Measurements from ENCODE around the gene TOP3B. TPM values are rescaled to one million over a fixed set of nuclear protein-coding genes. Genes with fewer than 3 reads are reported as not detected.
A peak's percentile ranks its signal among the peaks of the same experiment; 100 is the strongest.

TOP3B gene
- 10 to 100 TPM in 3 of 4 donors, 1 to 10 TPM in 1; 4.6 to 36.6 (median 23.4) TPM for total RNA-seq

DNA sequence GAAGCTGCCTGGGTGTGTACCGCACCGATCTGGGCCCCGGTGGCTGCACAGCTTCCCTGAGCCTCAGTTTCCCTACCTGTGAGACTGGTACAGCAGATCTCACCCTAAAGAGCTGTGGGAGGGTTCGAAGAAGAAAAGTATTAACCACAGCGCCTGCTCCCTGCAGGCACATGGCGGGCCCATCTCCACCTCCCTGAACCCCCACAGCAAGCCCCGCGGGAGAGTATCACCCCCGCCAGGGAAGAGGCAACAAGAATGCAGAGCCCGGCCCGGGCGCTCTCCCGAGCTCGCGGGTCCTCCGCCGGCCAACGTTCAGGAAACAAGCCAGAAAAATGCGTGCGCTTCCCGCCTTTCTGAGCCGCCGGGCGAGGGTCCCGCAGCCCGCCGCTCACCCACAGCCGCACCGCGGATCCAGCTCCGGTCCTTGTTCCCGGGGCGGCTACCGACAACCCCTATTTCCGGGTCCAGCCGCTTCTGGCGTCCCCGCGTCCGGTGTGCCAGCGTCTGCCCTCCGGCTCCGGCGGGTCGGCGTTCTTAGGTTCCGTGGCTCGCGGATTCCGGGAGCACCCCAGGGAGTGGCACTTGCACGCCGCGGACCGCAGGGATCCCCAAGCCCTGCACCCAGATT, at the start of gene TOP3B:
TOP3B (minus strand) TSS at position 450 of the 628 bp plus-strand sequence. CDS start 7,078 bp downstream, outside the sequence.
- peaks cover 10 to 30% (median 13%) of the 10 kb centered on the region in 3 donors for H3K4me1 ChIP-seq
- TF ChIP-seq, protein P1, sequence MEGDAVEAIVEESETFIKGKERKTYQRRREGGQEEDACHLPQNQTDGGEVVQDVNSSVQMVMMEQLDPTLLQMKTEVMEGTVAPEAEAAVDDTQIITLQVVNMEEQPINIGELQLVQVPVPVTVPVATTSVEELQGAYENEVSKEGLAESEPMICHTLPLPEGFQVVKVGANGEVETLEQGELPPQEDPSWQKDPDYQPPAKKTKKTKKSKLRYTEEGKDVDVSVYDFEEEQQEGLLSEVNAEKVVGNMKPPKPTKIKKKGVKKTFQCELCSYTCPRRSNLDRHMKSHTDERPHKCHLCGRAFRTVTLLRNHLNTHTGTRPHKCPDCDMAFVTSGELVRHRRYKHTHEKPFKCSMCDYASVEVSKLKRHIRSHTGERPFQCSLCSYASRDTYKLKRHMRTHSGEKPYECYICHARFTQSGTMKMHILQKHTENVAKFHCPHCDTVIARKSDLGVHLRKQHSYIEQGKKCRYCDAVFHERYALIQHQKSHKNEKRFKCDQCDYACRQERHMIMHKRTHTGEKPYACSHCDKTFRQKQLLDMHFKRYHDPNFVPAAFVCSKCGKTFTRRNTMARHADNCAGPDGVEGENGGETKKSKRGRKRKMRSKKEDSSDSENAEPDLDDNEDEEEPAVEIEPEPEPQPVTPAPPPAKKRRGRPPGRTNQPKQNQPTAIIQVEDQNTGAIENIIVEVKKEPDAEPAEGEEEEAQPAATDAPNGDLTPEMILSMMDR (IDR thresholded peaks at IDR 0.05): peak in 1 of 6 experiments; percentile 38
- TF ChIP-seq POLR2A (IDR thresholded peaks at IDR 0.05): peak in 1 of 4 donors; percentile 32
- intact Hi-C loops (cut with DNase I): no loop called here
- peak within 1 kb of the TSS; percentile 81 to 92 (median 89) for H3K27ac ChIP-seq
- peaks cover 0 to 12% (median 0%) of the 10 kb centered on the region in 3 donors for H3K36me3 ChIP-seq
- DNase-seq: peak; percentile 16
- no peaks in the 10 kb centered on the region for H3K9me3 ChIP-seq
- H3K27me3 ChIP-seq: no peaks in the 10 kb centered on the region
- 0 to 1% methylated on average over 3 to 12 of the region's 54 CpGs for WGBS, 2 donors
- H3K4me3 ChIP-seq: peak within 1 kb of the TSS; percentile 83 to 99 (median 96)

DNA sequence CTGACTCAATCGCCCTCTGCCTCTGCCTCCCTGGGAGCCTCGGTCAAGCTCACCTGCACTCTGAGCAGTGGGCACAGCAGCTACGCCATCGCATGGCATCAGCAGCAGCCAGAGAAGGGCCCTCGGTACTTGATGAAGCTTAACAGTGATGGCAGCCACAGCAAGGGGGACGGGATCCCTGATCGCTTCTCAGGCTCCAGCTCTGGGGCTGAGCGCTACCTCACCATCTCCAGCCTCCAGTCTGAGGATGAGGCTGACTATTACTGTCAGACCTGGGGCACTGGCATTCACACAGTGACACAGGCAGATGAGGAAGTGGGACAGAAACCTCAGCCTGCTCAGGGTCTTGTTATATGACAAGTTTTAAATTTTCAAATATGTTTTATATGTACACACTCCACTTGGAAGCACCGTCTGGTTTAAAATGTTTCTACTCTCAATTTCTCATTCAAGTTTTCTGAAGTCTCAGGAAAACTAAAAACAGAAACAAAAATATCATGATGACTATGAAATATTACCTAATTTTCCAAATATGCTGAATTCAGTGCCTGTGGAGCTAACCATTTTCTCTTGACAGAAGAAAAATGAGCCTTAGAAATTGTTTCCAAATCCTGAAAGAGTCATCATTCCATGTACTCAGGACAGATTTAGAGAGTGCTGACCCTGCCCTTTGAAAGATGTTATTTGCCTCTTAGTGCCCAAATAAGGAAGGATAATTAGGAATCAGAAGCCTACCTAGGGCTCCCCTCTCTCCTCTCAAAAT, 48.8 kb upstream of the TOP3B start:
- no peaks in the 10 kb centered on the region for H3K36me3 ChIP-seq
- H3K27ac ChIP-seq: peak overlapping the region in 2 of 4 donors; percentile 52 to 69
- 73 to 78% methylated on average over 7 to 9 of the region's 9 CpGs for WGBS, 2 donors
- H3K4me3 ChIP-seq: no peak overlapping the region
- no peak for DNase-seq
- intact Hi-C loops (cut with DNase I): no loop called here
- TF ChIP-seq POLR2A (IDR thresholded peaks at IDR 0.05): no peak
- TF ChIP-seq, protein P1 (IDR thresholded peaks at IDR 0.05): no peak
- H3K27me3 ChIP-seq: peaks cover 0 to 12% (median 0%) of the 10 kb centered on the region in 4 donors
- no peaks in the 10 kb centered on the region for H3K9me3 ChIP-seq
- H3K4me1 ChIP-seq: peaks cover 0 to 4% (median 0%) of the 10 kb centered on the region in 3 donors

- Histone ChIP-seq H3K4me1 (peaks cover 0 to 4% (median 0%) of the 10 kb centered on the region in 3 donors), H3K4me3 (no peak overlapping the region), H3K27ac (peak overlapping the region in 2 of 4 donors; percentile 52 to 69), H3K9me3 (no peaks in the 10 kb centered on the region), H3K36me3 (no peaks in the 10 kb centered on the region), H3K27me3 (peaks cover 0 to 12% (median 0%) of the 10 kb centered on the region in 4 donors)
- TF ChIP-seq, protein P1 (IDR thresholded peaks at IDR 0.05): no peak
- no peak for TF ChIP-seq POLR2A (IDR thresholded peaks at IDR 0.05)
- DNase-seq: no peak
- WGBS, 2 donors: 60 to 66% methylated on average over 2 to 5 of the region's 7 CpGs
- intact Hi-C loops (cut with DNase I): no loop called here
Observed at GRCh38 chr22:22030493-22031182, 48.1 kb upstream of the TOP3B start.

DNA sequence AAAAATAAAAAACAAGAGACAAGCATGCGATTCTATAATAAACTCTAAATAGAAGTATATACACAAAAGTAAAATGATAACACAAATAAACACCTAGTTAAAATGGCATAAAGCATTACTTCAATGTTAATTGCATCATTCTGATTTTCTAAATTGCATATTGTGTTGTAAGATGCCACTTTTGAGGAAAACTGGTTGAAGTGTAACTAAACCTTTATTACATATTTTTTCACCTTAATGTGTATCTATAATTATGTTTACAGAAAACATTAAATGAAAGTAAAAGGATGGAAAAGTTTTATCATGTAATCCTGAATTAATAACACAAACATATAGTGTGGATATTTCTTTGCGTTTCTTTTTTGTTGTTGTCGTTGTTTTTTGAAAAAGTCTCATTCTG, 45.4 kb upstream of the TOP3B start:
- Histone ChIP-seq H3K27ac (no peak overlapping the region), H3K4me3 (no peak overlapping the region), H3K27me3 (peaks cover 0 to 2% (median 0%) of the 10 kb centered on the region in 4 donors), H3K9me3 (no peaks in the 10 kb centered on the region), H3K36me3 (no peaks in the 10 kb centered on the region), H3K4me1 (peaks cover 0 to 4% (median 0%) of the 10 kb centered on the region in 3 donors)
- no peak for DNase-seq
- TF ChIP-seq, protein P1 (IDR thresholded peaks at IDR 0.05): no peak
- WGBS, 2 donors: 90 to 98% methylated on average over 3 of the region's 3 CpGs
- intact Hi-C loops (cut with DNase I): no loop called here
